ENCODE measurements around the gene GPRIN1.

DNA sequence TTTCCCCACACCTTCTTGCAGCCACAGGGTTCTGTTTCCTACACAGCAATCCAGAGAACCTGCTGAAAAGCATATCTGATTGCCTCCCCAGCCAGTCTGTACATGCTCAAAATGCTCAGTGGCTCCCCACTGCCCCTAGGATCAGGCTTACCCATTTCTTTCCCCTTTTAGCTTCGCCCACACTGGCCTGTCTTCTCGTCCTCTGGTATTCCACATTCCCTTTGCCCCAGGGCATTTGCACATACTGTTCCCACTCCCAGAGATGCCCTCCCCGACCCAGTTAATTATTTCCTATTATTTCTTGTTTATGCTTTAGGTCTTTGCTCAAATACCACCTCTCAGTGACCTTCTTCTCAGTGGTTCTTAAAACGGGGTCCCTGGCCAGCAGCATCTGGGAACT is 30.7 kb upstream of the GPRIN1 start:
- TF ChIP-seq POLR2A (IDR thresholded peaks at IDR 0.05), result no peak
- TF ChIP-seq, protein P1, sequence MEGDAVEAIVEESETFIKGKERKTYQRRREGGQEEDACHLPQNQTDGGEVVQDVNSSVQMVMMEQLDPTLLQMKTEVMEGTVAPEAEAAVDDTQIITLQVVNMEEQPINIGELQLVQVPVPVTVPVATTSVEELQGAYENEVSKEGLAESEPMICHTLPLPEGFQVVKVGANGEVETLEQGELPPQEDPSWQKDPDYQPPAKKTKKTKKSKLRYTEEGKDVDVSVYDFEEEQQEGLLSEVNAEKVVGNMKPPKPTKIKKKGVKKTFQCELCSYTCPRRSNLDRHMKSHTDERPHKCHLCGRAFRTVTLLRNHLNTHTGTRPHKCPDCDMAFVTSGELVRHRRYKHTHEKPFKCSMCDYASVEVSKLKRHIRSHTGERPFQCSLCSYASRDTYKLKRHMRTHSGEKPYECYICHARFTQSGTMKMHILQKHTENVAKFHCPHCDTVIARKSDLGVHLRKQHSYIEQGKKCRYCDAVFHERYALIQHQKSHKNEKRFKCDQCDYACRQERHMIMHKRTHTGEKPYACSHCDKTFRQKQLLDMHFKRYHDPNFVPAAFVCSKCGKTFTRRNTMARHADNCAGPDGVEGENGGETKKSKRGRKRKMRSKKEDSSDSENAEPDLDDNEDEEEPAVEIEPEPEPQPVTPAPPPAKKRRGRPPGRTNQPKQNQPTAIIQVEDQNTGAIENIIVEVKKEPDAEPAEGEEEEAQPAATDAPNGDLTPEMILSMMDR (IDR thresholded peaks at IDR 0.05), result no peak
